ENCODE measurements around the gene YAP1.

The YAP1 gene

DNA sequence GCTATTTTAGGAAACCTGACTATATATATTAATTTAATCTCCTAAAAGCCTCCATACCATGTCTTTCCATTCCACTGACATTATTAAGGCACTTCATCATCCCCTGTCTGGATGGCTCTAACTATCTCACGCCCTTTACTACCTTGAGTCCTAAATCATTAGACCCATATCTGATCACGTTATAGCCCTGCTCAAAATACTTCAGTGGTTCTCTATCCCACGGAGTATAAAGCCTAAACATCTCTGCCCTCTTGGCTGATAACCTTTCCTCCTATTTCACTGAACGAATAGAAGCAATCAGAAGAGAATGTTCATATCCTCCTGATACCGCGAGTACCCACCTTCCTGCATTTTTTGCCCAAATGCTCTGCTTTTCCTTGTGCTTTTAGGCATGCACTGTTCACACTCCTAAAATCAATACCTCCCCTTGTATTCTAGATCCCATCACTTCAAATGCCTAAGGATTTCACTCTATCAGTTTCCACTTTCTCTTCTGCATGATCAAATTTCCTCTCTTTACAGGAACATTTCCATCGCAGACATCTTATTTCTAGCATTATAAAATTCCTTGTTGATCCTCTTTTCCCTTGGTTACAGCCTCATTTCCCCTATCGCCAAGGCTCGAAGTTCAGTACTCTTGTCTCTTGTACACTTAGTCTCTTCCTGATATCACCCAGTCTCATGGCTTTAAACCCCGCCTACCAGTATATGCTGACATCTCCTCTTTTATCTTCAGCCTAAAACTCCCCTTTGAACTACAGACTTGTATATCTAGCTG is 162.0 kb downstream of the YAP1 start:
- Histone ChIP-seq H3K4me3 (ENCODE audit: low read length in 2 of 2) (no peak overlapping the region), H3K27me3 (ENCODE audit: control insufficient read depth in 3 of 3, insufficient read depth in 3 of 3, low read depth in 1 of 3, low read length in 3 of 3) (peaks cover 0 to 5% (median 0%) of the 10 kb centered on the region in 3 experiments), H3K9me3 (replicated peaks in 1 of 2; ENCODE audit: control insufficient read depth in 2 of 2, insufficient read depth in 1 of 2, low read depth in 1 of 2, low read length in 2 of 2) (peaks cover 2 to 6% of the 10 kb centered on the region in 2 donors), H3K23ac (ENCODE audit: low read depth, low read length, poor library complexity) (no peak overlapping the region), H2BK12ac (ENCODE audit: low read length) (no peak overlapping the region), H2BK120ac (ENCODE audit: low read depth, low read length) (no peak overlapping the region), H2BK5ac (ENCODE audit: low read length) (no peak overlapping the region), H3K36me3 (replicated peaks in 1 of 2; ENCODE audit: control insufficient read depth in 2 of 2, insufficient read depth in 2 of 2, low read length in 2 of 2) (no peaks in the 10 kb centered on the region), H2AFZ (ENCODE audit: low read length) (no peak overlapping the region), H3K18ac (ENCODE audit: low read length) (no peak overlapping the region), H2BK15ac (ENCODE audit: low read length) (no peak overlapping the region), H3K79me1 (ENCODE audit: low read depth, low read length) (no peaks in the 10 kb centered on the region), H3K4me2 (ENCODE audit: insufficient read depth, low read length, poor library complexity, severe bottlenecking) (no peak overlapping the region), H4K91ac (ENCODE audit: low read depth, low read length, poor library complexity) (no peak overlapping the region), H4K8ac (ENCODE audit: low read depth, low read length) (no peak overlapping the region), H3K27ac (replicated peaks; ENCODE audit: low read length) (no peak overlapping the region), H3K4ac (ENCODE audit: low read length) (no peak overlapping the region), H2AK5ac (ENCODE audit: low read depth, low read length) (no peak overlapping the region), H3K14ac (ENCODE audit: low read length) (no peak overlapping the region), H3K4me1 (ENCODE audit: control insufficient read depth in 2 of 2, insufficient read depth in 1 of 2, low read depth in 1 of 2, low read length in 2 of 2) (peaks cover 0 to 6% of the 10 kb centered on the region in 2 donors), H3K9ac (ENCODE audit: low read depth, low read length, poor library complexity) (no peak overlapping the region)
- DNase-seq (ENCODE audit: low spot score), result no peak
- no CpG with 5 or more reads among the region's 10 CpGs for WGBS, 2 donors (ENCODE audit: extremely low coverage in 2 of 2, insufficient read length in 2 of 2, insufficient replicate concordance in 1 of 2)

DNA sequence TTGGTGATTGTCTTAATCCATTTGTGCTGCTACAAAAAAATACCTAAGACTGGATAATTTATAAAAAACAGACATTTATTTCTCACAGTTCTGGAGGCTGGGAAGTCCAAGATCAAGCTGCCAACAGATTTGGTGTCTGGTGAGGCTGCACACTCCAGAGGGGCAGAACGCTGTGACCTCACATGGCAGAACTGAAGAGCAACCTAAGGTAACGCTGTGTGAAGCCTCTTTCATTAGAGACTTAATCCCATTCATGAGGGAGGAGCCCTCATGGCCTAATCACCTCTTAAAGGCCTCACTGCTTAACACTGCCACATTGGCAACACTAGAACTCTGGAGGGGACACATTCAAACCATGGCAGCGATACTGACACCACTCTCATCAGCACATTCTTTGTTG is 164.4 kb downstream of the YAP1 start:
- Histone ChIP-seq H3K4me3 (ENCODE audit: low read length in 2 of 2) (no peak overlapping the region), H3K27ac (replicated peaks; ENCODE audit: low read length) (no peak overlapping the region), H2BK15ac (ENCODE audit: low read length) (no peak overlapping the region), H3K9ac (ENCODE audit: low read depth, low read length, poor library complexity) (no peak overlapping the region), H4K91ac (ENCODE audit: low read depth, low read length, poor library complexity) (no peak overlapping the region), H3K14ac (ENCODE audit: low read length) (no peak overlapping the region), H3K36me3 (replicated peaks in 1 of 2; ENCODE audit: control insufficient read depth in 2 of 2, insufficient read depth in 2 of 2, low read length in 2 of 2) (no peaks in the 10 kb centered on the region), H3K9me3 (replicated peaks in 1 of 2; ENCODE audit: control insufficient read depth in 2 of 2, insufficient read depth in 1 of 2, low read depth in 1 of 2, low read length in 2 of 2) (peaks cover 0 to 6% of the 10 kb centered on the region in 2 donors), H3K27me3 (ENCODE audit: control insufficient read depth in 3 of 3, insufficient read depth in 3 of 3, low read depth in 1 of 3, low read length in 3 of 3) (no peaks in the 10 kb centered on the region), H3K4me2 (ENCODE audit: insufficient read depth, low read length, poor library complexity, severe bottlenecking) (no peak overlapping the region), H3K4me1 (ENCODE audit: control insufficient read depth in 2 of 2, insufficient read depth in 1 of 2, low read depth in 1 of 2, low read length in 2 of 2) (no peaks in the 10 kb centered on the region), H2AFZ (ENCODE audit: low read length) (no peak overlapping the region), H2BK120ac (ENCODE audit: low read depth, low read length) (no peak overlapping the region), H2AK5ac (ENCODE audit: low read depth, low read length) (no peak overlapping the region), H2BK12ac (ENCODE audit: low read length) (no peak overlapping the region), H4K8ac (ENCODE audit: low read depth, low read length) (no peak overlapping the region), H3K4ac (ENCODE audit: low read length) (no peak overlapping the region), H3K18ac (ENCODE audit: low read length) (no peak overlapping the region), H3K23ac (ENCODE audit: low read depth, low read length, poor library complexity) (no peak overlapping the region), H2BK5ac (ENCODE audit: low read length) (no peak overlapping the region), H3K79me1 (ENCODE audit: low read depth, low read length) (no peaks in the 10 kb centered on the region)
- WGBS, 2 donors (ENCODE audit: extremely low coverage in 2 of 2, insufficient read length in 2 of 2, insufficient replicate concordance in 1 of 2), result no CpG with 5 or more reads among the region's 3 CpGs
- no peak for DNase-seq (ENCODE audit: low spot score)

- no peak overlapping the region for H2BK5ac ChIP-seq (ENCODE audit: low read length)
- no peak for DNase-seq (ENCODE audit: low spot score)
- no peak overlapping the region for H2AK5ac ChIP-seq (ENCODE audit: low read depth, low read length)
- no peak overlapping the region for H4K8ac ChIP-seq (ENCODE audit: low read depth, low read length)
- H4K91ac ChIP-seq (ENCODE audit: low read depth, low read length, poor library complexity), result no peak overlapping the region
- no peak overlapping the region for H3K4me2 ChIP-seq (ENCODE audit: insufficient read depth, low read length, poor library complexity, severe bottlenecking)
- no peaks in the 10 kb centered on the region for H3K36me3 ChIP-seq (replicated peaks in 1 of 2; ENCODE audit: control insufficient read depth in 2 of 2, insufficient read depth in 2 of 2, low read length in 2 of 2)
- H3K27me3 ChIP-seq (ENCODE audit: control insufficient read depth in 3 of 3, insufficient read depth in 3 of 3, low read depth in 1 of 3, low read length in 3 of 3), result no peaks in the 10 kb centered on the region
- no peak overlapping the region for H2AFZ ChIP-seq (ENCODE audit: low read length)
- peaks cover 0 to 6% of the 10 kb centered on the region in 2 donors for H3K9me3 ChIP-seq (replicated peaks in 1 of 2; ENCODE audit: control insufficient read depth in 2 of 2, insufficient read depth in 1 of 2, low read depth in 1 of 2, low read length in 2 of 2)
- H3K4ac ChIP-seq (ENCODE audit: low read length), result no peak overlapping the region
- H2BK12ac ChIP-seq (ENCODE audit: low read length), result no peak overlapping the region
- WGBS, 2 donors (ENCODE audit: extremely low coverage in 2 of 2, insufficient read length in 2 of 2, insufficient replicate concordance in 1 of 2), result no CpG with 5 or more reads among the region's 4 CpGs
- H2BK120ac ChIP-seq (ENCODE audit: low read depth, low read length), result no peak overlapping the region
- no peak overlapping the region for H3K23ac ChIP-seq (ENCODE audit: low read depth, low read length, poor library complexity)
- H3K18ac ChIP-seq (ENCODE audit: low read length), result no peak overlapping the region
- H2BK15ac ChIP-seq (ENCODE audit: low read length), result no peak overlapping the region
- H3K14ac ChIP-seq (ENCODE audit: low read length), result no peak overlapping the region
- H3K4me3 ChIP-seq (ENCODE audit: low read length in 2 of 2), result no peak overlapping the region
- H3K79me1 ChIP-seq (ENCODE audit: low read depth, low read length), result no peaks in the 10 kb centered on the region
- H3K4me1 ChIP-seq (ENCODE audit: control insufficient read depth in 2 of 2, insufficient read depth in 1 of 2, low read depth in 1 of 2, low read length in 2 of 2), result peaks cover 3 to 4% of the 10 kb centered on the region in 2 donors
- no peak overlapping the region for H3K27ac ChIP-seq (replicated peaks; ENCODE audit: low read length)
- no peak overlapping the region for H3K9ac ChIP-seq (ENCODE audit: low read depth, low read length, poor library complexity)
These were observed 166.1 kb downstream of the YAP1 start for GRCh38 chr11:102276362-102276761.

DNA sequence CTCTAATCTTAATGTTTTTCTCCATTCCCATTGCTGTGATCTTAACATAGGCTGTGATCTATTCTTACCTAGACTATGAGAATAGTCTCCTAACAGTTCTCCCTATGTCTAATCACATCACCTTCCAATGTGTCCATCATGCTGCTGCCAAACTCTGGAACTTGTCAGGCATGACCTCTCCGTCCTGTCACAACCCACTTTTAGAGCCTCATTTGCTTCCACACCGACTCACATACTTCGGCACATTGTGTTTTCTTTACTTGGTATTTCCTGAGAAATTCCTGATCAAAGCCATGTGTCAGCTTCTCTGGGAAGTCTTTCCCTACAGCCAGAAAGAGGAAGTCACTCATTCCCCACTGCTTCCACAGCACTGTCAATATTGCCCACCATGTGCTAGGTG is 166.5 kb downstream of the YAP1 start:
- Histone ChIP-seq H2BK120ac (ENCODE audit: low read depth, low read length) (no peak overlapping the region), H3K4me3 (ENCODE audit: low read length in 2 of 2) (no peak overlapping the region), H3K9ac (ENCODE audit: low read depth, low read length, poor library complexity) (no peak overlapping the region), H2AFZ (ENCODE audit: low read length) (no peak overlapping the region), H4K91ac (ENCODE audit: low read depth, low read length, poor library complexity) (no peak overlapping the region), H3K14ac (ENCODE audit: low read length) (no peak overlapping the region), H3K4me1 (ENCODE audit: control insufficient read depth in 2 of 2, insufficient read depth in 1 of 2, low read depth in 1 of 2, low read length in 2 of 2) (peaks cover 3 to 4% of the 10 kb centered on the region in 2 donors), H2BK15ac (ENCODE audit: low read length) (no peak overlapping the region), H2AK5ac (ENCODE audit: low read depth, low read length) (no peak overlapping the region), H3K27me3 (ENCODE audit: control insufficient read depth in 3 of 3, insufficient read depth in 3 of 3, low read depth in 1 of 3, low read length in 3 of 3) (no peaks in the 10 kb centered on the region), H3K18ac (ENCODE audit: low read length) (no peak overlapping the region), H2BK12ac (ENCODE audit: low read length) (no peak overlapping the region), H3K79me1 (ENCODE audit: low read depth, low read length) (no peaks in the 10 kb centered on the region), H3K36me3 (replicated peaks in 1 of 2; ENCODE audit: control insufficient read depth in 2 of 2, insufficient read depth in 2 of 2, low read length in 2 of 2) (no peaks in the 10 kb centered on the region), H3K27ac (replicated peaks; ENCODE audit: low read length) (no peak overlapping the region), H3K9me3 (replicated peaks in 1 of 2; ENCODE audit: control insufficient read depth in 2 of 2, insufficient read depth in 1 of 2, low read depth in 1 of 2, low read length in 2 of 2) (peaks cover 0 to 6% of the 10 kb centered on the region in 2 donors), H3K4ac (ENCODE audit: low read length) (no peak overlapping the region), H3K23ac (ENCODE audit: low read depth, low read length, poor library complexity) (no peak overlapping the region), H2BK5ac (ENCODE audit: low read length) (no peak overlapping the region), H3K4me2 (ENCODE audit: insufficient read depth, low read length, poor library complexity, severe bottlenecking) (no peak overlapping the region), H4K8ac (ENCODE audit: low read depth, low read length) (no peak overlapping the region)
- no peak for DNase-seq (ENCODE audit: low spot score)
- WGBS, 2 donors (ENCODE audit: extremely low coverage in 2 of 2, insufficient read length in 2 of 2, insufficient replicate concordance in 1 of 2), result no CpG with 5 or more reads among the region's 3 CpGs
